ENCODE measurements around the gene INPP5J. TPM values are rescaled to one million over a fixed set of nuclear protein-coding genes. Genes with fewer than 3 reads are reported as not detected.

Gene INPP5J
- total and polyA plus RNA-seq, 2 of the 13 experiments (the other 11 are each of a cell fraction or from before 2014, with no cell fraction given): 0.24 to 1.1 TPM

DNA sequence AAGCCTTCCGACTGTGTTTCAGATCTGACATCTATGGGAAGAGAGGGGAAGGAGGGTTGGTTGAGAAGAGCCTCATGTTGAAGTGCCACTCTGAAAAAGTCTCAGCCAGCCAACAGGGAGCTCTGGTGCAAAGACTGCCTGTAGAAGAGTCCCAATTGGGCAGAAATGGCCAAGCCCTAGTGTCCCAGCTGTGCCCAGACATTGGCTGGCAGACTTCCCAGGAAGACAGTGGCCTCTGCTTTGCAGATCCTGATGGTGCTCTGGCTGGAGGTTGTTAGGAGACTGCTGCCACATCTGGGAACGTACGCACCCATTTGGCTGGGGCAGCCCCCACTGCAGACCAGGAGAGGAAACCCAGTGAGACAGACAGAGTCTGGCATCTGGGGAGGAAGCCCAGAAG, 20.8 kb downstream of the INPP5J start:
- Histone ChIP-seq H3K27ac (ENCODE audit: extremely low read length, insufficient read depth, low read length) (no peak overlapping the region), H3K27me3 (ENCODE audit: control insufficient read depth in 1 of 2, insufficient read depth in 2 of 2, low read length in 2 of 2) (peaks cover 4 to 42% of the 10 kb centered on the region in 2 experiments; a peak in 4 of 5 replicates), H3K4me3 (replicated peaks in 1 of 3; ENCODE audit: insufficient read depth in 1 of 3, low read depth in 2 of 3, low read length in 3 of 3) (no peak overlapping the region), H3K4me2 (ENCODE audit: low read depth, low read length) (no peak overlapping the region), H3K4me1 (ENCODE audit: insufficient read depth, low read length) (0 out of 2 replicates have a peak, but pooled peaks cover 1% of the 10 kb centered on the region), H3K36me3 (replicated peaks in 1 of 2; ENCODE audit: control insufficient read depth in 1 of 2, insufficient read depth in 2 of 2, low read length in 2 of 2) (no peaks in the 10 kb centered on the region), H2AFZ (ENCODE audit: low read length) (no peak overlapping the region), H3K79me2 (ENCODE audit: insufficient read depth, low read length) (no peaks in the 10 kb centered on the region), H3K9ac (ENCODE audit: insufficient read depth, low read depth, low read length) (no peak overlapping the region), H3K9me3 (ENCODE audit: low read length) (no peaks in the 10 kb centered on the region), H4K20me1 (ENCODE audit: insufficient read depth, low read length) (no peaks in the 10 kb centered on the region)
- FAIRE-seq: no peak
- ChIA-PET CTCF (ENCODE audit: low intra/inter-chr PET ratio, low total read pairs) (no interaction called here), POLR2A (interaction anchor here (1.7 kb wide), 1 partner anchor 62 kb away, joined by 4 read pairs; the partner anchor contains the start of gene SMTN)
- no TSS peak for BruUV-seq (replicated peaks)
- WGBS (ENCODE audit: low lambda C conversion rate): 32% methylated on average over 3 of the region's 3 CpGs
- TF ChIP-seq ELF4 (CRISPR knock-in tag; IDR thresholded peaks at IDR 0.05; ENCODE audit: borderline replicate concordance) (no peak), NRL (CRISPR knock-in tag; IDR thresholded peaks at IDR 0.05; ENCODE audit: borderline replicate concordance) (no peak), REPIN1 (CRISPR knock-in tag; IDR thresholded peaks at IDR 0.05; ENCODE audit: borderline replicate concordance, low read depth) (no peak), DZIP1 (CRISPR knock-in tag; IDR thresholded peaks at IDR 0.05) (no peak), ZNF644 (CRISPR knock-in tag; IDR thresholded peaks at IDR 0.05; ENCODE audit: low read depth) (no peak), IRF9 (CRISPR knock-in tag; IDR thresholded peaks at IDR 0.05; ENCODE audit: borderline replicate concordance) (no peak), HNRNPUL1 (IDR thresholded peaks at IDR 0.05; ENCODE audit: low read depth, low read length) (no peak), E2F1 (CRISPR knock-in tag; IDR thresholded peaks at IDR 0.05) (no peak), ZNF567 (CRISPR knock-in tag; IDR thresholded peaks at IDR 0.05; ENCODE audit: borderline replicate concordance) (no peak), PHF5A (CRISPR knock-in tag; IDR thresholded peaks at IDR 0.05; ENCODE audit: low read depth, unreplicated experiment) (no peak), TBP (CRISPR knock-in tag; IDR thresholded peaks at IDR 0.05) (no peak), MNT (IDR thresholded peaks at IDR 0.05) (no peak), TP53 (CRISPR knock-in tag; conservative IDR thresholded peaks at IDR 0.05) (no peak), BRCA1 (CRISPR knock-in tag; IDR thresholded peaks at IDR 0.05) (no peak), POLR2A (IDR thresholded peaks at IDR 0.05; ENCODE audit: insufficient read depth in 1 of 2, low read depth in 2 of 2, low read length in 2 of 2) (no peak)
- intact Hi-C loops (cut with micrococcal nuclease; ENCODE audit: unreplicated experiment) (no loop called here), in situ Hi-C loops (cut with HindIII; ENCODE audit: extremely low pct_ligation_motif_present, low pct_unique_long_range_greater_than_20kb) (loop anchor here (5.0 to 10.0 kb wide), 2 partner anchors 41 to 179 kb away; partner anchors contain the start of genes MORC2 and TUG1)
- ATAC-seq: no peak
- no peak for DNase-seq (ENCODE audit: low spot score)
